K562 (cell line): Measurements from ENCODE around the gene CLEC12A.

ENCODE experiments used
- HDAC1 ChIP-seq, 2 experiments: fragments of 450-650 bp; IDR thresholded peaks; 2 replicates each; pipeline ENCODE4 v1.6.1; 2016 to 2017; ENCODE audit warnings: inconsistent platforms in 1 of 2, mild to moderate bottlenecking in 1 of 2, moderate library complexity in 1 of 2
- HMGN3 ChIP-seq: IDR thresholded peaks from 2 replicates; pipeline ENCODE4 v1.6.1; 2011; ENCODE audit warnings: borderline replicate concordance, low read depth, mild to moderate bottlenecking, mixed read lengths, low read length; ENCODE audit not compliant: insufficient read length; ENCODE audit errors: extremely low read depth
- MCM3 ChIP-seq: fragments of 450-650 bp; IDR thresholded peaks from 2 replicates; pipeline ENCODE4 v1.6.1; 2016
- MNT ChIP-seq, 2 experiments: fragments of 450-650 bp; conservative IDR thresholded peaks; 2 replicates each; pipeline ENCODE4 v1.6.1; 2017; ENCODE audit warnings: mild to moderate bottlenecking in 2 of 2, moderate library complexity in 2 of 2
- MXI1 ChIP-seq: IDR thresholded peaks from 2 replicates; pipeline ENCODE4 v1.6.1; 2011; ENCODE audit warnings: low read depth, mild to moderate bottlenecking, improper control_type of control experiment, low read length
- TEAD4 ChIP-seq, 2 experiments: sonication (generic) in 1 of 2; formaldehyde crosslinking in 1 of 2; IDR thresholded peaks; 2 replicates each; pipeline versions ENCODE4 v1.6.1 to v1.8.0; 2012 to 2022; ENCODE audit warnings: borderline replicate concordance in 1 of 2, inconsistent platforms in 1 of 2, low read length in 1 of 2, mild to moderate bottlenecking in 1 of 2, missing genetic modification reagents in 1 of 2
- THRA ChIP-seq: fragments of 450-650 bp; IDR thresholded peaks from 2 replicates; pipeline ENCODE4 v1.6.1; 2017; ENCODE audit warnings: mild to moderate bottlenecking, moderate library complexity
- ZBTB33 ChIP-seq: sonication (generic); formaldehyde crosslinking; IDR thresholded peaks from 2 replicates; pipeline ENCODE4 v1.8.1; 2023; ENCODE audit warnings: mild to moderate bottlenecking, missing genetic modification reagents
- ZNF384 ChIP-seq: IDR thresholded peaks from 2 replicates; pipeline ENCODE4 v1.6.1; 2012; ENCODE audit warnings: low read depth, low read length, improper control_type of control experiment
- TF ChIP-seq, protein P1 (sequence below): sonication (generic); formaldehyde crosslinking; IDR thresholded peaks from 2 replicates; pipeline ENCODE4 v1.8.1; 2023; ENCODE audit warnings: mild to moderate bottlenecking, missing genetic modification reagents
- TF ChIP-seq, protein P2 (sequence below): sonication (generic); formaldehyde crosslinking; IDR thresholded peaks from 2 replicates; pipeline ENCODE4 v1.9.0; 2022; ENCODE audit warnings: mild to moderate bottlenecking, missing genetic modification reagents

DNA sequence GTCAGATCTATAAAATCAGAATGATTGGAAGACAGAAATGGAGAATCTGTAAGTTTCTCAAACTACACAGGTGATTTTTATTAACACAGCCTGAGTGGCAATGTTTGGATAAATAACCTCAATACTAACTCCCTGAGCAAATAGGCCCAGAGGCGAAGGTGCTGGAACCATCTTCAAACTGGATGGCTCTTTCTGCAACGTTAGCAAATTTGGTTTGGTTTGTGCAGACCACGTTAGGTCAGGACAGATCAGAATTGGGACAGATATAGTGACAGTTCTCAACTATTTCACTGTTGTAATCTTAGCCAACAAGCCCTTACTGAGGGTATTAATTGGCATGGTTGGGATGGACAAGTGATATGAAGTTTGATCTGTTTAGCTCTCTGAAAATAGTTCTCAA, 50.1 kb downstream of the CLEC12A start:
- TF ChIP-seq HMGN3: no peak
- TF ChIP-seq, protein P1, sequence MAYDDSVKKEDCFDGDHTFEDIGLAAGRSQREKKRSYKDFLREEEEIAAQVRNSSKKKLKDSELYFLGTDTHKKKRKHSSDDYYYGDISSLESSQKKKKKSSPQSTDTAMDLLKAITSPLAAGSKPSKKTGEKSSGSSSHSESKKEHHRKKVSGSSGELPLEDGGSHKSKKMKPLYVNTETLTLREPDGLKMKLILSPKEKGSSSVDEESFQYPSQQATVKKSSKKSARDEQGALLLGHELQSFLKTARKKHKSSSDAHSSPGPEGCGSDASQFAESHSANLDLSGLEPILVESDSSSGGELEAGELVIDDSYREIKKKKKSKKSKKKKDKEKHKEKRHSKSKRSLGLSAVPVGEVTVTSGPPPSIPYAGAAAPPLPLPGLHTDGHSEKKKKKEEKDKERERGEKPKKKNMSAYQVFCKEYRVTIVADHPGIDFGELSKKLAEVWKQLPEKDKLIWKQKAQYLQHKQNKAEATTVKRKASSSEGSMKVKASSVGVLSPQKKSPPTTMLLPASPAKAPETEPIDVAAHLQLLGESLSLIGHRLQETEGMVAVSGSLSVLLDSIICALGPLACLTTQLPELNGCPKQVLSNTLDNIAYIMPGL (CRISPR knock-in tag): no peak
- no peak for TF ChIP-seq MXI1
- TF ChIP-seq THRA: no peak
- TF ChIP-seq TEAD4 (IDR thresholded peaks at IDR 0.05; ENCODE audit: low read length): no peak
- no peak for TF ChIP-seq TEAD4 (CRISPR knock-in tag; IDR thresholded peaks at IDR 0.05; ENCODE audit: borderline replicate concordance)
- no peak for TF ChIP-seq MCM3
- no peak for TF ChIP-seq ZBTB33 (CRISPR knock-in tag)
- TF ChIP-seq MNT (conservative IDR thresholded peaks at IDR 0.05): no peak
- no peak for TF ChIP-seq ZNF384
- TF ChIP-seq, protein P2, sequence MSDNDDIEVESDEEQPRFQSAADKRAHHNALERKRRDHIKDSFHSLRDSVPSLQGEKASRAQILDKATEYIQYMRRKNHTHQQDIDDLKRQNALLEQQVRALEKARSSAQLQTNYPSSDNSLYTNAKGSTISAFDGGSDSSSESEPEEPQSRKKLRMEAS (CRISPR knock-in tag): no peak
- no peak for TF ChIP-seq HDAC1 (IDR thresholded peaks at IDR 0.05)
